DMS53 treated with DMSO at 0.1 percent for 48 hours (cell line): ENCODE results near the gene DFFB.

ENCODE experiments used
- DNase-seq: peaks from one replicate; lab custom pipeline; 2025; ENCODE audit not compliant: unreplicated experiment; lab: John Stamatoyannopoulos, UW

The DFFB gene

GRCh38 chr1:3831689-3832088 is 25.6 kb upstream of the DFFB start:
- no peak for DNase-seq

GRCh38 chr1:3834701-3835100 is 22.6 kb upstream of the DFFB start:
- DNase-seq: no peak

GRCh38 chr1:3836421-3836820 is 20.9 kb upstream of the DFFB start:
- no peak for DNase-seq

DNA sequence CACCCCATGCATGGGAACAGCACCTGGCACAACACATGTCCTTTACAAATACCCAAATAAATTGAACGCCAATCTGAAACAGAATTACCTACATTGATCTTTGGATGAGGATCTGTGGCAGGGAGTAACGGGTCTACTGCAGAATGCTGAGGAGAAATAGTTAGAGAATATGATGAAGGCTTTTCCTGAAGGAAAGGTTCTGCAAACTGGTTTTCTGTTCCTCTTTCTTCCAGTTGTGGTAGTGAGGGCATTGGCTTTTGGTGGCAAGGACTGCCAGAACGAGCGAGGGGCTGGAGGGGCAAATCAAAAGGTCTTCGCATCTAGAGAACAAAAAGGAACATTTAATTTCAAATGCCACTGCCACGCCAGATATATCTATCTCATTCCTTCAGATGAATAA is 20.1 kb upstream of the DFFB start:
- no peak for DNase-seq

DNA sequence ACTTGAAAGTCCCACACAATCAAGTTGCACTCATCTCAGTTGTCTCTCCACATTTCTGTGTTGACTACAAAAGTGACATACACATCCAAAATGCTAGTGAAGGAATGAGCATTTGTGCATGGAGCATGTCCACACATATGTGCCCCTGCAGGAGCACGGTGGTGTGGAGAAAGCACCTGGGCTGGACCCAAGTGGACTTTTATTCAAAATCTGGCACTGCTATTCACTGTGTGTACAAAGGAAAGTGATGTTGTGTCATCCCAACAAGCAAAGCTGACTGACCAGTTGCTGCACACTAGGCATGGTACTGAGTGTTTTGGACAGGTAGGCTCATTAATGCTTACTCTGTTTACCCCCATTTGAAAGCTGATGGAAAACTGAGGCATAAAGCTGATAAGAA is 19.6 kb upstream of the DFFB start:
- DNase-seq: no peak

DNA sequence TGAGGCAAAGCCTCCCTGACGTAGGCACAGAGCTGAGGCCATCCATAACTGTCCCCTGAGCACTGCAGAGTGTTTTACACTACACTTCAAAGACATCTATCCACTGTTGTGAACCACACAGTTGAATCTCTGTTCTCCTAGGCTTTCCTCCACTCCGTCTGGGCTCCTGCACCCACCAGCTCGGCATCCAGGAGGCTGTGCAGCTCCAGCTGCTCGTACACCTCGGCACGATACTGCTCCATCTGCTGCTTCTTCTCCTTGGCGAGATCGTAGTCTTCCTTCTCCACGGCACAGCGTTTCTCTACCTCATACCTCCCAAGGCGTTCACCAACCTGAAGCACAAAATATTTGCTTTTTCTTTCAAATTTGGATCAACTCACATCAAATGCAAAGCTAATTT is 18.5 kb upstream of the DFFB start:
- DNase-seq: no peak

DNA sequence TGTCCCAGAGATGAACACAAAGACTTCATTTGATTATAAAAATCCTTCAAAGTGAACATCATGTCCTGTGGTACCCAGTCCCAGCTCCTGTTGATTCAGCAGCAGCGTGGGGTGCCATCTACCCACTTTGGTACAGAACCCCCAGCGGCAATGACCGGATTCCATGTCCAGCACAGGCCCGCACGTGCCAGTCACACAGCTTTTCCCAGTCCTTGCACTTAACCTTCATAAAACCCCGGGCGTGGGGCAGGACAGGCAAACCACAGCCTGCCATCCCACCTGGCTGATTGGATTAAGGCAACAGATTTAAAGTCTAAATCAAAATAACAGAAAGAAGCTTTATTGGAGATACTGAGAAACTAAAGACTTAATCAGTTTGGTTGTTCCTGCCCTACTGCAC is 15.8 kb upstream of the DFFB start:
- no peak for DNase-seq

- no peak for DNase-seq
Measured at GRCh38 chr1:3842912-3843311, 14.4 kb upstream of the DFFB start.

GRCh38 chr1:3846541-3846940 is 10.7 kb upstream of the DFFB start:
- no peak for DNase-seq

- DNase-seq: no peak
Measured at GRCh38 chr1:3847081-3847480, 10.2 kb upstream of the DFFB start.

DNA sequence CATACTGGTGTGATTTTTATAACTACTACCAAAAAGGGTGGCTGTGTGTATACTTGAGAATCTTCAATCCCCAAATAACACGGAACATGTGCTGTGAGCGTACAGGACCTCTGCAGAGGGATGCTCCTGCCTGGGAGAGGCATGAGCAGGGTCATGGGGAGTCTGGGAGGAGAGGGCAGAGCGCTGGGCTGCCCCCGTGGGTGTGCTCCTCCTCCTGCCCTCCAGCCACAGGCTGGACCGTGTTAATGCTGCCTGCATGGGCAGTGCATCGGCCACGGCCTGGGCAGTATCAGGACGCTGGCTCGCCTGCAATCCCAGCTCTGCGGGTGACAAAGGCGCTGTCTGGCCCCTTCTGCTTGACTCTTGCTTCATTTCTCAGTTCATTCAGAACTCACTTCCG is 6.4 kb upstream of the DFFB start:
- DNase-seq: no peak

DNA sequence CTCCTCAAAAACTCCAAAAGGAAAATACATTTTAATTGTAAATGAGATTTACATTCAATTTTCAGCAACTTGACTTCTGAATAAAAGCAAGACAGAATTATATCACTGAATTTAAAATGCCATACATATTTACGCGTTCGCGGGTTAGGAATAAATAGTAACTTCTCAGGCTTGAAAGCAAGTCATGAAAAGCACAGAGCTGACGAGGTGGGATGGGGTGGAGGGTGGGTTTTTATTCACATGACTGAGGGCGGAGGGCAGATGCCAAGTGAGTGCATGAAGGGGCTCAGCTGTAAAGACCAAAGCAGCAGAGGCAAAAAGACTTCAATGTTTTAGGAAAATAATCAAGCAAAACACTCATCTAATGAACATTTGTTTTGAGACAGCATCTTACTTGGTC is 6.0 kb upstream of the DFFB start:
- DNase-seq: no peak

- DNase-seq: no peak
Measured at GRCh38 chr1:3852091-3852490, 5.2 kb upstream of the DFFB start.

GRCh38 chr1:3852711-3853485 is 4.4 kb upstream of the DFFB start:
- no peak for DNase-seq

GRCh38 chr1:3857791-3858129 is 484 bp downstream of the DFFB start:
- no peak for DNase-seq

DNA sequence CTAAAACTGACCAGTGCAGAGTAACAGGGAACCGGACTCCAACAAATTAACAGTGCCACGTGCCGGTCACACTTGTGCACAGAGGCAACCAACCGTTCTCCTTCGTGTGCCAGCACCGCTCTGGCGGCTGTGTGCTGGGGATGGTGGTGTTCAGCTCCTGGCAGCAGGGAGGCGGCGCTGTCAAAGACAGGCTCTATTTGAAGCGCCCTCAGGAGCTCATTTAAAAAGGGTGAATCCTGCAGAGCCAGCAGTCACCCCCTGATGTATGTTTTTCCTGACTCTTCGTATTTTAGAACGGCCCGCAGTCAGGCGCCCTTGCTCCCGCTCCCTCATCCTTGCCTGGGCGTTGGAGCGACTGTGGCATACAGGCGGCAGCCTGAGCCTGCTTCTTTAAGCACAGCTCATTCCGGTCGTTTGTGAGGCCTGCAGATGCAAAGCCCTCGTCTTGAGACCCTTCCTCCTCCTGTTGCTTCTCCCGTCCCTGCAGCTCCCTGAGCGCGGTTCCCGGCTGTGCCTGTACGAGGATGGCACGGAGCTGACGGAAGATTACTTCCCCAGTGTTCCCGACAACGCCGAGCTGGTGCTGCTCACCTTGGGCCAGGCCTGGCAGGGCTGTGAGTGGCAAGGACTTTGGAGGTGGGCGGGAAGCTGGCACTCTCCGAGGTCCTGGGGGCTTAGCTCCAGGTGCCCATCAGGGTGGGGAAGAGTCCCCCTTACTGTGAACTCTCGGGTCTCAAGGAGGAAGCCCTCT is 1.1 kb downstream of the DFFB start:
- DNase-seq: peak; percentile 27

DNA sequence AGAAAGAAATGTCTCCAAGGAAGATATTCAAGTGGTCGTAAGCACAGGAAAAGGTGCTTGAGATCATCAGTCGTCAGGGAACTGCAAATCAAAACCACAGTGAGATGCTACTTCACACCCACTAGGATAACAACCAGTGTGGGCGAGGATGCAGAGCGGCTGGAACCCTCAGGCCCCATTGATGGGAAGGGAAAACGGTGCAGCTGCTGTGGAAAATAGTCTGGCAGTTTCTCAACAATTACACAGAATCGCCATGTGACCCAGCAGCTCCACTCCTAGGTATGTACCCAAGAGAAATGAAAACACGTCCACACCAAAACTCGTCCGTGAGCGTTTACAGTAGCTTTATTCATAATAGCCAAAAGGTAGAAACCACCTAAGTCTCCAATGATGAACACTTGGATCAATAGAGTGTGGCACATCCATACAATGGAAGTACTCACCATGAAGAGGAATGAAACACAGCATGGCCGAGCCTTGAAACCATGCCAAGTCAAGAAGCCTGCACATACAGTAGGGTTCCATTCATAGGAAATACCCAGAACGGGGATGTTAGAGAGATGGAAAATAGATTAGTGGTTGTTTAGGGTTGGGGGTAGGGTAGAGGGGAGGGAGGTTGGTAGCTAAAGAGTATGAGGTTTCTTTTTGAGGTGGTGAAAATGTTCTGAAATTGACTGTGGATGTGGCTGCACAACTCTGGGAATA is 6.1 kb downstream of the DFFB start:
- DNase-seq: no peak

DNA sequence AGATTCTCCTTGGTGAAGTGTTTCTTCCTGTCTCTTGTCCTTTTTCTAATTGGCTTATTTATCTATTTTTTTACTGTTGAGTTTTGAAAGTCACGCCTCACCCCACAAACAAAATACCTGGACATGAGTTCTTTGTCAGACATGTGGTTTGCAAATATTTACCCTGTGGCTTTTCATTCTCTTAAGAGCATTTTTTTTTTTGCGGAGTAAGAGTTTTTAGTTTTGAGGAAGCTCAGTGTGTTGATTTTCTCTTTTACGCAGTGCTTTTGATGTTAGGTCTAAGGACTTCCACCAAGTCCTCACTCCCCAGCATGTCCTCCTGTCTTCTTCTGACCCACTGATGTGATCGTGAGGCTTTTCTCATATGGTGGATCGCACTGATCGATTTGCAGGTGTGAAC is 7.6 kb downstream of the DFFB start:
- peak; percentile 82 for DNase-seq

- no peak for DNase-seq
Measured at GRCh38 chr1:3865606-3866160, 8.4 kb downstream of the DFFB start.

GRCh38 chr1:3868464-3869006 is 11.3 kb downstream of the DFFB start:
- no peak for DNase-seq

DNA sequence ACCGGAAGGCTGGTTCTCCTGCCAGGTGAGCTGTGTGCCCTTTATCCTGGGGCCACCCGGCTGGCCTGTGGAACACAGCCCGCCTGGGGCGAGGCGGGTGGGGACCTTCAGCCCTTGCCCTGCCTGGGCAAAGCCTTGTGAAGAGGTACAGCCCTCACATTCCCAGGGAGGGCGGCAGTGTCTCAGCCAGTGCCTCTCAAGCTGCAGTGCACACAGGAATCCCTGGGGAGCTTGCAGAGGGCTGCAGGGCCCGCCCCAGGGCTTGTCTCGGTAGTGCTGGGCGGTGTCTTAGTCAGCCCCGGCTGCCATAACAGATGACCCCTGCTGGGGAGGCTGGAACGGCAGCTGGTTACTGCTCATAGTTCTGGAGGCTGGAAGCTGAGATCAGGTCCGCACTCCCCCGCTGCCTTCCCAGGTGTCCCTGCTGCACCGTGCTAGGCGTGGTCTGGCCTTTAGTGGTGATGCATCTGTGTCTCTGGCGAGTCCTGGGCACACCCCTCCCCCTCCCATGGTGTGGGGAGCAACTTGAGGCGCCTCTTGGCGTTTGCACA is 12.6 kb downstream of the DFFB start:
- no peak for DNase-seq
